NCI-H1048 (cell line): ENCODE data around the gene RTL5.

Experiments used
- DNase-seq: peaks from one replicate; lab custom pipeline; 2025; lab: John Stamatoyannopoulos, UW

Gene RTL5

GRCh38 chrX:72129661-72130060, 2.1 kb downstream of the RTL5 start:
- no peak for DNase-seq

- no peak for DNase-seq
Observed at GRCh38 chrX:72128881-72129280, 2.8 kb downstream of the RTL5 start.

GRCh38 chrX:72128183-72128834, 3.4 kb downstream of the RTL5 start:
- no peak for DNase-seq

GRCh38 chrX:72127332-72127731, 4.4 kb downstream of the RTL5 start:
- DNase-seq, result no peak

- DNase-seq, result peak; percentile 25
Observed at GRCh38 chrX:72126539-72127140, 5.1 kb downstream of the RTL5 start.

GRCh38 chrX:72126048-72126415, 5.7 kb downstream of the RTL5 start:
- DNase-seq, result no peak

- DNase-seq, result no peak
Observed at GRCh38 chrX:72125331-72126047, 6.2 kb downstream of the RTL5 start.

GRCh38 chrX:72124540-72125201, 7.0 kb downstream of the RTL5 start:
- DNase-seq, result no peak

- no peak for DNase-seq
Observed at GRCh38 chrX:72123471-72124185, 8.1 kb downstream of the RTL5 start.

GRCh38 chrX:72122621-72123337, 8.9 kb downstream of the RTL5 start:
- DNase-seq, result no peak

GRCh38 chrX:72121383-72121782, 10.3 kb downstream of the RTL5 start:
- no peak for DNase-seq

GRCh38 chrX:72120837-72121236, 10.9 kb downstream of the RTL5 start:
- no peak for DNase-seq

GRCh38 chrX:72117636-72118210, 14.0 kb downstream of the RTL5 start:
- no peak for DNase-seq

- no peak for DNase-seq
Observed at GRCh38 chrX:72115380-72115779, 16.3 kb downstream of the RTL5 start.

- no peak for DNase-seq
Observed at GRCh38 chrX:72114807-72115206, 16.9 kb downstream of the RTL5 start.

GRCh38 chrX:72114306-72114705, 17.4 kb downstream of the RTL5 start:
- no peak for DNase-seq

- no peak for DNase-seq
Observed at GRCh38 chrX:72113461-72113860, 18.3 kb downstream of the RTL5 start.

GRCh38 chrX:72110876-72111708, 20.6 kb downstream of the RTL5 start:
- no peak for DNase-seq

- DNase-seq, result no peak
Observed at GRCh38 chrX:72110051-72110875, 21.5 kb downstream of the RTL5 start.
